GM19397 (cell line): ENCODE measurements around the gene UBE2S.
"Not testable (repeated sequence)": the region's sequence is repeated elsewhere in the genome, so short reads cannot be mapped to it uniquely, and the experiment has no call there.

Experiments used
- ATAC-seq: cut with Tn5 transposase; IDR thresholded peaks from one replicate; pipeline ENCODE4 v1.9.1; 2021; ENCODE audit warnings: mild to moderate bottlenecking, moderate library complexity; ENCODE audit not compliant: unreplicated experiment

Gene UBE2S

DNA sequence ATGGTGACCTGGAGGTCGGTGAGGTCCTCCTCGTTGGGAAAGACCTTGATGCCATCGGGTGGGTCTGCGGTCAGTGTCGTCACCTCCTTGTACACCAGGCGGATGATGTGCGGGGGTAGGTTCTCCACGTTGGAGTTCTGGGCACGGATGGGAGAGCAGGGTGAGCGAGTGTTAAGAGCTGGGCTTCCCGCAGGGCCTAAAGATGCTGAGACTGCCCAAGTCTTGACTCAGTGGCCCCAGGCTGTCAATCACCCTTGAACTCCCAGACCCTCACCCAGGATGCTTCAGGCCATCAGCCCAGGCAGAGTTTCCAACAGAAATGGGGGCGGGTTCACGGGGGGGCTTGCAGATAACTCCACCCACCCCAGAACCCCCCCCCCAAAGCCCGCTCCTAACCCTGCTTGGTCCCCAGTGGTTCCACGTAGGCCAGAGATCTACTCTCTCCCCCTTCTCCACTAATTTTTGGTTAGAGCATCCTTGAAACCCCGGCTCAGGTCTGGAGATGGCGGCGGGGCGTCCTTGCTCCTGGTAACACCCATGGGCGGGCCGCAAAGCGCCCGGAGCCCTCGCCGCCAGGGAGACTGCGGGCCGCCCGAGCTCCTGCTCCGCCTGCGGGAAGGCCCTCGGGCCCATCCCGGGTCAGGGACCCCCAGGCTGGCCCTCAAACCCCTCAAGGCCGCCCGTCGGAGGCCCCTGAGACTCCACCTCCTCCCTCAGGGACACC, 600 bp downstream of the UBE2S start:
- ATAC-seq, result no peak

DNA sequence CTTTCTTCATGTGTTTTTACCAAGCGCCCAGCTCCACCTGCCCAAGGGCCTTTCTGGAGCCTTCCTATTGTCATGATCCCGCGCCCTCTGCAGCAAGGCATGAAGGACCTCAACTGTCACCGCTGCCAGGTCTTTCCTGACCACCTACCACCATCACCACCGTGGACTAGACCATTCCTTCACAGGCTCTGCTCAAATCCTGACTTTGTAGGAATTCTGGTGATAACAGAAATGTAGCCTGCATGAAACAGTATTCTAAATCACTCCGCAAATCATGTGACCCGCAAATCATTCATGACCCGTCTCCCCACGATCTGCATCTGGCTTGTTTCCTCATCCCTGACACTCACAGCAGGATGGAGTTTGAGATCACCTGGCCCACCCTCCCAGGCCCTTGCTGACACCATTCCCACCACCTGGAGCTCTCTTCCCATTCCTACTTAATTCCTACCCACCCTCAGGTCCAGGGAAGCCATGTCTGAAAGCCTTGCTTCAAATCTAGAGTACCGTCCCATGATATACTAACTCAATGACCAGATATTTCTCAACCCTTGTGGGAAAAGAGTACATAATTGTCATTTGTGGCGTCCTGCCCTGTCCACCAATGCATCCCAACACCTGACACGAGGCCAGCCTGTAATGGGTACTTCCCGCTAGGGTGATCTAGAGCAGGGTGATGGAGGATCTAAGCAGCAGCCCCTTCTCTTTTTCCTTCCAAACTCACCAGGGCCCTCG, 1.3 kb downstream of the UBE2S start:
- no peak for ATAC-seq

DNA sequence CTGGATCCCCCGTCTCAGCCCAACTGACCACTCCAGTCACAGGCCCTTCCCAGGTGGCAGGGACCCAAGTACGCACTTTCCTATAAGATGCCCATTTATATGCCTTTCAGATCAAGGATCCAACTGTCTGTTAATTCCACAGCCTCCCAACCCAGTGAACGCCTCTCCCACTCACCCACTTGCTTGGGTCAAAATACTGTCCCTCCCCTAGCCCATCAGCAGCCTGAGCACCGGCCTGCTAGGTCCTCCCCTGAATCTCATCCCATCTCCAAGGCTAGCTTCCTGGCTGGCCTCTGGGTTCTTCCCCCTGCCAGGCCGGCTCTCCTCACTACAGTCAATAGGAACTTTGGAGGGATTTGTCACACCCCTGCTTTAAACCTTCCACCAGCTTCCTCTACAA, 1.9 kb downstream of the UBE2S start:
- no peak for ATAC-seq

DNA sequence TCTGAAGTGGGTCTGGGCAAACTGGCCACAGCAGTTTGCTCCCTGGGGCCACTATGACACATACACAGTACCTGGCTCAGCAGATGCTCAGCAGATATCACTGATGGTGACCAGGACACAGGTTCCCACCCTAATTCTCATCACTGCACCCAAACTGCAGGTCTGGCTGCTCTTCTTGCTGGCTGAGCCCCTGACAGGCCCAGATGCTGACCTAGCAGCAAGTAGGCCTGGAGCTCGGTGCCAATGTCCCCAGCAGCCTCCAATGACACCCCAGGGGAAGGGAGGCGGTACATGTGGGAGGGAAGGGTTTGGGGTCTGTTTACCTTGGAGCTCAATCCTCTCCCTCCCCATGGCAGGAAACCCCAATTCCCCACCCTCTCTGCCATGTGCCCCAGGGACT, 5.1 kb downstream of the UBE2S start:
- ATAC-seq, result no peak

DNA sequence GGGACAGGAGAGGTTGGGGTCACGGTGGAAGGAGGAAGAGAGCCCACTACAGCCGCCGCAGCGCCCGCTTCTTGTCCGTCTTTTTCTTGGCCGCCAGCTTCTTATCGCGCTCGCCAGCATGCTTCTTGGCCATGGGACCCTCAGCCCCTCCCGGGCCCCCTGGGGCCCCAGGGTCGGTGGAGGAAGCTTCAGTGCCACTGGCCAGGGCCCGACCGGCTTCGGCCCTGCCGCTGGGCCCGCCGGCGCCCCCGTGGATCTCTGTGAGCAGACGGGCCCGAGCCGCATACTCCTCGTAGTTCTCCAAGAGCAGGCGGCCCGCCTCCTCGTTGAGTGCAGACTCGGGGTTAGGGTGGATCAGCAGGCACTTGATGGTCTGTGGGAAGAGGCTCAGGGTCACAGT, 6.2 kb downstream of the UBE2S start:
- ATAC-seq, result not testable (repeated sequence)

DNA sequence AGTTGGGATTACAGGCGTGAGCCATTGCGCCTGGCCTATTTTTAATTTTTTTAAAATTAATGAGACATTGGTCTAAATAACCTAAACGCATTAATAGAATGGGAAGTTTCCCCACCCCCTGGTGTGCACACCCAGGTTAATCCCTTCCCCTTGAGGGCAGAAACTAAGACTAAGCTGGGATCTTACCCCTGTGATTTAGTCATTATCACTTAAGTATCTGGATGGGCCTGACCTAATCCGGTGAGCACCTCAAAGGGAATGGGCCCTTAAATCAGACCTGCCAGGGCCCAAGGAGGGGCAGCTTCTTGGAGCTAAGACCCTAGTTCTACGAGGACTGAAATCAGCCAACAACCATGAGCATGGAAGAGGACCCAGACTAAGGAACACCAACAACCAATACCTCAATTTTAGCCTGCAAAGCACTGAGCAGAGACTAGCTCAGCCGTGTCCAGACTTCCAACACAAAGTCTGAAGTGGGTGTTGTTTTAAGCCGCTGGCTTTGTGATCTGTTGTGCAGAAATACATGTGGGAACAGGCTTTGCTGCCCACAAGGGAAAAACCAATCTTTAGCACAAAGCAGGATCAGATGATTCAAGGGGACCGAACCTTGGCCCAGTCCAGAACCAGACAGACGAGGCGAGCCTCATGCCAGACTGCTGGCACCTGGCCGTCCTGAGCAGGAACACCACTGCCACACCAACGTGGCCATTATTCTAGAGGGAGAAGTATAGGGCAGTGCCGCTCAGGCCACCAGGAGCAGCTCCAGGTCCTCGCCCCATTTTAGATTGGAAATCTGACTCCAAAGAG, 7.1 kb downstream of the UBE2S start:
- no peak for ATAC-seq

DNA sequence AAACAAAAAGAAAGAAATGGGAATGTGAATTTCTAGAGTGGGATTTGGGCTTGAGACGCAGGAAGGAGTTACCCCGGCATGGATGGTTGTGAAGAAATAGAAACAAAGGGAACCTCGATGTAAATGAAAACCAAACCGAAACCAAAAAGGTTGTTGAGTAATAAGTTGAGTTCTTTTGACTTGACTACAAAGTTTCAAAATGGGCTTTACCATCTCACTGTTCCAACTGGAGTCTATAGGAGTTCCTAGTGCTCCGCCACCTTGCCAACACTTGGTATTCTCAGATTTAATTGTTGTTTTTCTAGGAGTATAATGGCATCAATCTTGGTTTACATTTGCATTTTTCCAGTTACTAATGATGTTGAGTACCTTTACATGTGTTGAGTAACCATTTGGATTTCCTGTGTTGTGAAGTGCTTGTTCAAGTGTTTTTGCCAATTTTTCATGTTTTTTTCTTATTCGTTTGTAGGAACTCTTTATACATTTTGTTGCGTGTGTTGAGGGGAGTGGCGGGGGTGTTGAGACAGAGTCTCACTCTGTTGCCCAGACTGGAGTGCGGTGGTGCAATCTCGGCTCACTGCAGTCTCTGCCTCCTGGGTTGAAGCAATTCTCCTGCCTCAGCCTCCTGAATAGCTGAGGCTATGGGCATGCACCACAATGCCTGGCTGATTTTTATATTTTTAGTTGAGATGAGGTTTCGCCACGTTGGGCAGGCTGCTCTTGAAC, 9.2 kb downstream of the UBE2S start:
- ATAC-seq, result no peak

DNA sequence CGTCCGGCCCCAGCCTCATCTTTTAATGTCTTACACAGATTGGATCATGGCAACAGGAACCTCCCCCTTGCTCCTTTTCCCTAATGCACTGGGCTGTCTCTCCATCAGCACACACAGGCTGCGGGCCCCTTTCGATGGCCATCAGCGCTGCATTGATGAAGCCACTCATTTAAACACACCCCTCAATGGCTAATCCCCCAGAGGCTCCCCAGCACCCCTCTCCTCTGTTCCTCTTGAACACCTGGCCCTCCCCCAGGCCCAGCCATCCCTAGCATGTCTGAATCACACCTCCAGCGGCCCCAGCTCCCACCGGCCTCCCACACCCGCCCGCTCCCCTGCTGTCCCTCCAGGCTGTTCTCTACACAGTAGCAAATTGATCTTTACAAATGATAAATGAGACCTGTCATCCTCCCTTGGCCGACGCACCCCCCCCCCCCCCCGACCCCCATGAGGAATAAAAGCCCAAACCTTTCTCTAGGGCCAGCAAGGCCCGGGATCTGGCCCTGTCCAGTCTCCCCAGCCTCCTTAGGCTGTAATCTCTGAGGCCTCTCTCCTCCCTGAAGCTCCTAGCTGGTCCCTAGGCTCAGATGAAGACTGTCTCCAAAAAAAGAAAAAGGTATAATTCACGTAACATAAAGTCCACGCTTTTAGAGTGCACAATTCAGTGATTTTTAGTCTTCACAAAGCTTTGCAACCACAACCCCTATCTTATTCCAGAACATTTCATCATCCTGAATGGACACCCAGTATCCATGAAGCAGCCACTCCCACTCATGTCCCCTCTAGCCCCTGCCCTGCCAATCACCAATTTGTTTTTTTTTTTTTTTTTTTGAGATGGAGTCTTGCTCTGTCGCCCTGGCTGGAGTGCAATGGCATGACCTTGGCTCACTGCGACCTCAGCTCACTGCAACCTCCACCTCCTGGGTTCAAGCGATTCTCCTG, 14.5 kb downstream of the UBE2S start:
- ATAC-seq, result no peak

DNA sequence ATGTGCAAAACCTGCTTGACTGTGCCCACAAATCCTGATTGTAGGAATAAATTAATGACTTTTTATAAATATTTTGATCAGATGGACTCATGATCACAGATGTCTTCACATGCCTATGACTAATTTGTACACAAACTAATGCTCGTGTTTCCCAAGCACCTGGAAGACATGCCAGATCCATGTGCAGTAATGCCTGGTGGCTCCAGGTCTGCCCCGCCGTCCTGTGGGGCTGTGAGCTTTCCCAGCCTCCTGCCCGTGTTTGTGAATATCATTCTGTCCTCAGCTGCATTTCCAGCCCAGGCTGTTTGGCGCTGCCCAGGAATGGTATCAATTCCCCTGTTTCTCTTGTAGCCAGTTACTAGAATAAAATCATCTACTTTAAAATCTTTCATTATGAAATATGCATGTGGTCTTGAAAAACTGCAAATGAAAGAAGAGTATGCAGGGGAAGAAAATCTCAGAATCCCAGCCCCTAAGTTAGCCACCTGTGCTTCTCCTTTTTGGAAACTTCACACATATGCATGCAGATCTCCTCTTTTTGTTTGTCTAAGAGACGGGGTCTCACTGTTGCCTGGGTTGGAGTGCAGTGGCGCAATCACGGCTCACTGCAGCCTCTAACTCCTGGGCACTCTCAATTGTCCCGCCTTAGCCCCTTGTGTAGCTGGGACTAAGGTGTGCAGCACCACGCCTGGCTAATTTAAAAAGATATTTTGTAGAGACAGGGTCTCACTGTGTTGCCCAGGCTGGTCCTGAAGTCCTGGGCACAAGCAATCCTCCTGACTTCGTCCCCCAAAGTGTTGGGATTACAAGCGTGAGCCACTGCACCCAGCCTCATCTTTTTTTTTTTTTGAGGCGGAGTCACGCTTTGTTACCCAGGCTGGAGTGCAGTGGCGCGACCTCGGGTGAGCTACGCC, 15.6 kb downstream of the UBE2S start:
- ATAC-seq, result no peak

DNA sequence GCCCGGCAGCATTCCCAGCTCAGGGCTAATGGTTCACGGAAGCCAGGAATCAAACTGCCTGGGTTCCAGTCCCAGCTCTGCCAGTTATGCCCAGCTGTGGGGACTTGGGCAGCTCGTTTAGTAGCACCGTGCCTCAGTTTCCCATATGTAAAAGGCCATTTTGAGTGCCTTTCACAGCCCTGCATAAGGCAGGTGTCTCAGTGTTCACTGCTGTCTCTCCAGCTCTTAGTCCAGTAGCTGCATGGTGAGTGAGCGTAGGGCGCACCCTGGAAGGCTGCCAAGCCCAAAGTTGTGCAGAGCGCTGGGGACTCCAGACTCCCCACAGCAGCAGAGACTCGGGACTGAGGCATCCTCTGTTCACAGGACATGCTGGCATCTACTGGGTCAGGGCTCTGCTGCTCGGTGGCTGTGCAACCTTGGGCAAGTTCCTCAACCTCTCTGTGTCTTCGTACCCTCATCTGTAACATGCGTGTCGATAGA, 16.4 kb downstream of the UBE2S start:
- ATAC-seq, result no peak

DNA sequence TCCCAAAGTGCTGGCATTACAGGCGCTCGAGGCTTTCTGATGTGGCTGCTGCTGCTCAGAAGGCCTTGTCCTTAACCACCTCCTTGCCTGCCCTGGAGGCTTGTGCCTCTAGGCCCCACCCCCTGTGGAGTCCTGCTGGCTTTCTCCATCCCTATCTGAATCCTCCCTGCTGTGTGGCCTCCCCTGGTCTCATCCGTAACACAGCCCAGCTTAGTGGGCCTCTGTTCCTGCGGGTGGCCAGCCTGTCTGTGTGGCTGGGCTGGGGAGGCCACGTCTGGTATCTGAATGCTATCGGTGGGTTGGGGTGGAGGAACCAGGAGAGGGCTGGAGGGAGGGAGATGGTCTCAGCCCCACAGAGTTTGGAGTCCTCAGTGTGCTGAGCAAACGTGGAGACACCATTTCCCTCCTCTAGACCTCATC, 17.1 kb downstream of the UBE2S start:
- ATAC-seq, result no peak

DNA sequence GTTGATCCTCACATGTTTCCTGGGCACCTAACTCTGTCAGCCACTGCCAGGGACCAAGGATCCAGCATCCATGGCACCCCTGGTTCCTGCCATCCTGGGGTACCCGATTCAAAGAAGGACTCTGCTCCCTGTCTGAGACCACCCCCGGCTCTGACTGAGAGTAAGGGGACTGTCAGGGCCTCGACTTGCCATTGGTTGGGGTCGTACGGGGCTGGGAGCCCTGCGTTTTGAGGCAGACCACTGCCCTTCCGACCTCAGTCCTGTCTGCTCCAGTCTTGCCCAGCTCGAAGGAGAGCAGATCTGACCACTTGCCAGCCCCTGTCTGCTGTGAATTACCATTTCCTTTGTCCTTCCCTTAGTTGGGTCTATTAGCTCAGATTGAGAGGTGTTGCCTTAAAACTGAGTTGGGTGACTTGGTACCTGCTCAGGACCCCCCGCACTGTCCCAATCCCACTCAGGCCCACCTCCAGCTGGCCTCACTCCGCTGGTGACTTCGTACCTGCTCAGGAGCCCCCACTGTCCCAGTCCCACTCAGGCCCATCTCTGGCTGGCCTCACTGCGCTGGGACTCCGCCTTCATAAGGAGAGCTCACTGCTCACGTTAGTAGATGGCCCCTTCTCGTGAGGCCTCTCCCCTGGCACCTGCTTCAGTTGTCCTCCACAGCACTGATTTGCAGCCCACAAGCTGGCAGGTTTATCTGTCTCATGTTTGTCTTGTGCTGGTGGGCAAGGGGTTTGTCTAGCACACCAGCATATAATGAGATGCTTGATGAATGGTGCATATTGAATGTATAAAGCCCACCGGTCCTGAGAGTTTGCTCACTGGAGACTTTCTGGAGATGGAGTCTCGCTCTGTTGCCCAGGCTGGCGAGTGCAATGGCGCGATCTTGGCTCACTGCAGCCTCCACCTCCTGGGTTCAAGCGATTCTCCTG, 17.9 kb downstream of the UBE2S start:
- ATAC-seq, result no peak

DNA sequence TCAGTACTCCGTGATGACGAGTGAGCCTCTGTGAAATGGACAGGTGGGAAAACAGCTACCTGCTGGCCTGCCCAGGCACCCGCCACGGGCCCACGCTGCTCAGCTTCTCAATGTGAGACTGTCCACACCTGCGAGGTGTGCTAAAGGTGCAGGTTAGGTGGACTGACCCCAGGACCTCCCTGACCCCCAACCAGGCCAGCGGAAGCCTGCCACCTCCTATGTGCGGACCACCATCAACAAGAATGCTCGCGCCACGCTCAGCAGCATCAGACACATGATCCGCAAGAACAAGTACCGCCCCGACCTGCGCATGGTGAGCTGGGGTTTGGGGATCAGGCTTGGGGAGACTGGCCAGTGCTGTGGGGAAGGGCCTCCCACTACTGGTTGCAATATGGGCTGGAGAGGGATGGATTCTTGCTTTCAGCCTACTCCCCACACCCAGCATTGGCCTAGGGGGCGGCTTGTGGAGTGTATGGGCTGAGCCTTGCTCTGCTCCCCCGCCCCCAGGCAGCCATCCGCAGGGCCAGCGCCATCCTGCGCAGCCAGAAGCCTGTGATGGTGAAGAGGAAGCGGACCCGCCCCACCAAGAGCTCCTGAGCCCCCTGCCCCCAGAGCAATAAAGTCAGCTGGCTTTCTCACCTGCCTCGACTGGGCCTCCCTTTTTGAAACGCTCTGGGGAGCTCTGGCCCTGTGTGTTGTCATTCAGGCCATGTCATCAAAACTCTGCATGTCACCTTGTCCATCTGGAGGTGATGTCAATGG, 19.7 kb downstream of the UBE2S start:
- ATAC-seq, result no peak

DNA sequence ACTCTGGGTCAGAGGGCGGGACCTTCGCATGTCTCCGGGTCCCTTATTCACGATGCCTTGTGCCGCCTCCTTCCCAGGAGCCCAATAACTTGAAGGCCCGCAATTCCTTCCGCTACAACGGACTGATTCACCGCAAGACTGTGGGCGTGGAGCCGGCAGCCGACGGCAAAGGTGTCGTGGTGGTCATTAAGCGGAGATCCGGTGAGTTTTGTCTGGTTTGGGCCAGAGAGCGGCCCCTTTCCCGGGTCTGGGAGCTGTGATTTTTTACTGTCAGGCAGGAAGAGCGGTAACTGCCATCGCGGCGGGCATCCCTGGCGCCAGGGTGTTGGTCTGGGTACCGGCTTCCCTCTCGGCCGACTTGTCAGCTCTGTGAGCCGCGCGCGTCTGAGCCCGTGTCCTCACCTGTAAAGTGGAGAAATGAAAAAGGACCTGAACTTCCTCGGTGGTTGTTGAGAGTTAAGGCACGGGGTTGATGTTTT, 21.1 kb downstream of the UBE2S start:
- no peak for ATAC-seq

DNA sequence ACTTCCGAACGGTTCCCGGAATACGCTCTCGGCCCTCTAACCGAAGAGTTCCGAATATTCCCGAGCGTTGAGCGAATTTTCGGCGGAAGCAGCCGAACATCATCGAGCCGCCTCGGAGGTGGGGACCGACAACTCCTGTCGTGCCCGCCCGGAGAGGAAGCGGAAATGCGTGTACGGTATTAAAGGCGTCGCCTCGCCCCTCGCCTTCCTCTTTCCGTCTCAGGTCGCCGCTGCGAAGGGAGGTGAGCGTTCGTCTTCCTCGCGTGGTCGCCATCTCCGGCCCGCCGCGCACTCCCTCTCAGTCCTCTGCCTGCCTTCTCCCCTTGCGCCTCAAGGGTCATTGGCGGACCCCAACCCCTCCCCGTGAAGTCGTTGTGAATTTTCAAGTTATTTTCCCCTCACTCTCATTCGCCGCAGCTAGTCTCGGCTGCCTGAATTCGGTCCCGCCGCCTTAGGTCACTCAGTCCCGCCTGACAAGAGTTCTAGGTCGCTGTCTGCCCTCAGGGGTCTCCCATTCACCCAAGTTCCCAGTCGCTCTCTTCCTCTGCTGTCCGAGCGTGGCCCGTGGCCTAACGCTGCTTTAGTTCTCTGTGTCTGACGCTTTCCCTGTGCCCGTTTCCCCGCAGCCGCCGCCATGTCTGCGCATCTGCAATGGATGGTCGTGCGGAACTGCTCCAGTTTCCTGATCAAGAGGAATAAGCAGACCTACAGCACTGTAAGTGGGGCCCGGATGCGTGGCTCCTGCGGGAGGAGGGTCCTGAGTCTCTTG, 21.7 kb downstream of the UBE2S start, which contains the start of gene RPL28:
TSS of gene RPL28 (plus strand) at position 209 of the 769 bp plus-strand sequence. CDS start at position 635, 426 bp downstream.
- ATAC-seq, result peak; percentile 68
